Bronchial smooth muscle cell (primary cell): ENCODE measurements around the gene SSTR5. TPM values are rescaled to one million over a fixed set of nuclear protein-coding genes. Genes with fewer than 3 reads are reported as not detected.

Source experiments
- total RNA-seq: library from RNA; depleted of rRNA; stranded (reverse); fragments of >200 nt; gene quantifications from 2 replicates; pipeline ENCODE4 v1.2.1, GENCODE V29; 2014

Gene SSTR5
- total RNA-seq = not detected in 2 replicates

DNA sequence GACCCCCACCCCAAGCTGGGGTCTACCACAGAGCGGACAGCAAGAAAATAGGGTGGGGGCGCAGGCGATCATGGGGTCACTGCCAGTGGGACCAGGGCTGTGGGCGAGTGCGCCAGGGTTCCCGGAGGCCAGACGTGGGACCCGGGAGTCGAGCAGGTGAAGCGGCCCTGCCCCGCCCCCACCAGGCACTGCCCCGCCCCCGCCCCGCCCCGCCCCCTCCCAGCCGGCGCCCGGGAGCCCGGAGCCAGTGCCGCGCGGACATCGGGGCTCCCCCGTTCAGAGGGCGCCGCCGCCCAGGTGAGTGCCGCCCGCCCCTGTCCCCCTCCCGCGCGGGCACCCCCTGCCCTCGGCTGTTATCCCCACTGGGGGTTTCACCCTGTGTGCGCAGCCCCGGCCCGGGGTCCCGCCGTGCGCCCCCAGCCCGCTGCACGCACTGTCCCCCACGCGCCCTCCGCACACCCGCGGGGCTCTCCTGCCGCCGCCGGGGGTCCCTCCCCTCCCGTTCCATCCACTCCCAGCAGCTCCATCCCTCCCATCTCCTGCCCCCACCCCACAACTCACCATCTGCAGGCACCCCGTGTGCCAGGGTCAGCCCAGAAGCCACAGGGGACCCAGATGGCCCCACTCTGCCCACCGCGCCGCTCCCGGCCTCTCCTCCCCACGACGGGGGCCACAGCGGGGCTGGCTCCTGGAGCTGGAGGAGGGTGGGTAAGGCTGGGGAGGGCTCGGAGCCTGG lies at the start of gene SSTR5:
TSS of gene SSTR5 (plus strand) at position 222 of the 736 bp plus-strand sequence. CDS start 6,122 bp downstream, outside the sequence.

GRCh38 chr16:1096169-1097082 lies 23.9 kb downstream of the SSTR5 start, which contains the start of gene C1QTNF8:
C1QTNF8 (minus strand) TSS chr16:1096244; CDS start chr16:1094922, 1,322 bp downstream.

Other genes starting within 250 kb of the SSTR5 start
- gene LMF1, start 101.8 kb upstream of the SSTR5 start, total RNA-seq = 13.4 and 14.3 TPM in 2 replicates
- gene SOX8, start 91.0 kb upstream of the SSTR5 start, total RNA-seq = 0.16 and 0.17 TPM in 2 replicates
- gene C1QTNF8, start 23.5 kb downstream of the SSTR5 start, total RNA-seq = not detected in 2 replicates
- under 0.01 and 0.43 TPM in 2 replicates for gene CACNA1H, start 80.4 kb downstream of the SSTR5 start, total RNA-seq
- not detected in 2 replicates for gene TPSG1, start 152.5 kb downstream of the SSTR5 start, total RNA-seq
- not detected in 2 replicates for gene TPSB2, start 157.4 kb downstream of the SSTR5 start, total RNA-seq
- not detected in 2 replicates for gene TPSAB1, start 168.0 kb downstream of the SSTR5 start, total RNA-seq
- not detected in 2 replicates for gene TPSD1, start 183.3 kb downstream of the SSTR5 start, total RNA-seq
- 35.6 and 35.7 TPM in 2 replicates for gene UBE2I, start 236.9 kb downstream of the SSTR5 start, total RNA-seq